Right forelimb (tissue), 1 donor: Measurements from ENCODE around the gene SRPRB.

Experiments
- DNase-seq: peaks from one replicate; pipeline ENCODE4 v3.0.0-alpha.2; 2018

The SRPRB gene

DNA sequence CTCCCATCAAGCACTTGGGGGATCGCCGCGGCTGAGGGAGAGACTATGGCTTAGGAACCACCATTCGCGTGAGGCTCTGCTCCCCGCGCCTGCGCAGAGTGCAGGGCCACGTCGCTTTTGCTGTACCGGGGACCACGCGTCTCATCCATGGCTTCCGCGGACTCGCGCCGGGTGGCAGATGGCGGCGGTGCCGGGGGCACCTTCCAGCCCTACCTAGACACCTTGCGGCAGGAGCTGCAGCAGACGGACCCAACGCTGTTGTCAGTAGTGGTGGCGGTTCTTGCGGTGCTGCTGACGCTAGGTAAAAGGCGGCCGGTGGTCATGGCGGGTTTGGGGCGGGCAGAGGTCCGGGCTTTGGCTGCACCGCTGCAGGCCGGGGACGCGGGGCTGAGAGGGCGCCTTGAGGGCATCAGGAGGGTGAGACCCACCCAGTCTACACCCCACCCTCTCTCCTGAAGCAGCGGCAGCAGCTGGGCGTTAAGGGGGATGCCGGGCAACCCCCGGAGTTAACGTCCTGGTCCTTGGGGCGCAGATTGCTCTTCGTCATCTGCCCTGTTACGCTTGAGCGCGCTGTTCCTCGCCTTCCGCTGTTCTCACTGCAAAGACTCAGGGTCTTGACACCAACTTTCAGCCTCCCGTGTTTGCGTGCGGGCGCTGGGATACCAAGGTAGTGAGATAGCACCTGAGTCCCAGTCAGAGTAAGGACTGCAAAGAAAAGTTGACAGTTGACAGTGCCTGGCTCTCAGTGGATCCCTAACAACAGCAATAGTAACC lies at the start of gene SRPRB:
TSS of gene SRPRB (plus strand) at position 114 of the 774 bp plus-strand sequence. CDS start at position 148, 34 bp downstream.
- DNase-seq, result peak; percentile 94

- DNase-seq, result no peak
Observed at GRCh38 chr3:133756716-133757694, 48.6 kb upstream of the SRPRB start.

DNA sequence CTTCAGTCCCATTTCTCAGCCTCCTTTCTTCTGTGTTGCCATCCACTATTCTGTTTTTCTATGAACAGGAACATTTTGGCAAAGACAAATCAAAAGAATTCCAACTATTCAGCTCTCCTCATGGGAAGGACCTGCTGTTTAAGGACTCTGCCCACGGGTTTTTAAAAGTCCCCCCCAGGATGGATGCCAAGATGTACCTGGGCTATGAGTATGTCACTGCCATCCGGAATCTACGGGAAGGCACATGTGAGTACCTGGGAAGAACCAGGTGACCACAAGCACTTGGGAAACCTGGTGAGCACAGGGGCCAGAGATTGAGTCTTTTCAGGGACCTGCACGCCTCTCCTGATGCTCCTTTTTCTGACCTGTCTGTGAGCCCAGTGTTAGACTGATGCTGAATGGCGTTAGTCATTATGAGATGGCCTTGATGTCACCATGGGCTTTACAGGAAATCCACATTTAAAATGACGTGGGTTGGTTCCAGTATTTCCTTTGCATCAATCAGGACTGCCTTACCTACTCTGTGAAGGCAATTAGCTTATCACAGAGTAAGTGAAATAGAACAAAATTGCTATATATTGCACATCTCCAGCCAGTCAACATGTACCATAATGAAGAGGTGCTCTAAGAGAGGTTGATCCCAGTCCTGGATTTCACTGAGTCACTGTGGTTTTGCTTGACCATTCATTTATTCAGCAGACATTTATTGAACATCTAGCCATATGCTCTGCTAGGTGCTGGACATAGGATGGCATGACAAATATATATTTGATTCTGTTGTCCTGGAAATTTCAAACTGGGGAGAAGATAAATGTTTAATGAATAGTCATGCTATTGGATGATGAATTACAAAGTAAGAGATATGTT lies 47.7 kb upstream of the SRPRB start:
- DNase-seq, result no peak

GRCh38 chr3:133758568-133758928 lies 47.1 kb upstream of the SRPRB start:
- DNase-seq, result no peak

DNA sequence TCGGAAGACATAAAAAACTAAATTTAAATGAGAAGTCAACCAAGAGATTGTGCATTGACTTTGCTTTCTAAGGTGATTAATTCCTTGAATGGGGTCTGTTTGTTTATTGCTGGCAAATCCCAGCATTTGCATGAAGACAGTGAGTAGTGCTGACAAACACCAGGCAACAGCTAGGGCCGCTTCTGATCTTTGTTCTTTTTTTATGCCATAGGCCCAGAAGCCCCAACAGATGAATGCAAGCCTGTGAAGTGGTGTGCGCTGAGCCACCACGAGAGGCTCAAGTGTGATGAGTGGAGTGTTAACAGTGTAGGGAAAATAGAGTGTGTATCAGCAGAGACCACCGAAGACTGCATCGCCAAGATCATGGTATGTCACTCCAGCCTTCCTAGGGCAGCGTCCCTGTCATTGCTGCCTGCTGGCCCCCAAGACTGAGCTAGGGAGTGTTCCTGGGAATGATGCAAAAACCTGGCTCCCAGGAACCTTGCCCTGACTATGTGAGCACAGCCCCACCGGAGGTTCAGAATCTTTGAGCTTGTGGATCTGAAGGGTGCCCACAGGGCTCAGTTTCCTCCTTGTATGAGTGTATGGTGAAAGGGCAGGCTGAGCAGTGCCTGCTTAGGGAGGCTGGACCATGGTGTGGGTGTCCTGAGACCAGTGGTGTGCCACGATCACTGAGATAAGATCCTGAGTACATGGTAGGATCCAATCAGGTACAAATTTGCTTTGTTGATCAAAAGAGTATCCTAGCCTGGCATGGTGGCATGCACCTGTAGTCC lies 46.5 kb upstream of the SRPRB start:
- no peak for DNase-seq

DNA sequence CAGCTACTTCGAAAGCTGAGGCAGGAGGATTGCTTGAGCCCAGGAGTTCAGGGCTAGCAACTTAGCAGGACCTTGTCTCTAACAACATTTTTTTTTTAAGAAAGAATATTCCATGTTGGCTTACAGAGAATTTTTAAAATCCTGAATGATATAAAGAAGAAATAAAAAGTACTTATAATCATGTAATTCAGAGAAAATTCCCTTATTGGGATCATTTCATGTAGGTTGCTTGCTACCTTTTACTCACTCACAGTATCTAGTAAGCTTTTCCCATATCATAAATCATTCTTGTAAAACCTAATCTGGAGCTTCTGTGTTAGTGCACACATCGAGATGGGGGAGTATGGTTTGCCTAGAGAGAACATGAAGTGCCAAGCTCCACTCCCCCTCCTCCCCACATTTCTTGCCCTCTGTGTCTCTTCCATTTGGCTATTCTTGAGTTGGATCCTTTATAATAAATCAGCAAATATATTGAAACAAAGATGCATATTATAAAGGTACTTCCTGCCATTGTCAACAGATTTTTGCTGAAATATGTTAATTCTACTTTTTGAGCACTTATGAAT lies 45.8 kb upstream of the SRPRB start:
- no peak for DNase-seq

DNA sequence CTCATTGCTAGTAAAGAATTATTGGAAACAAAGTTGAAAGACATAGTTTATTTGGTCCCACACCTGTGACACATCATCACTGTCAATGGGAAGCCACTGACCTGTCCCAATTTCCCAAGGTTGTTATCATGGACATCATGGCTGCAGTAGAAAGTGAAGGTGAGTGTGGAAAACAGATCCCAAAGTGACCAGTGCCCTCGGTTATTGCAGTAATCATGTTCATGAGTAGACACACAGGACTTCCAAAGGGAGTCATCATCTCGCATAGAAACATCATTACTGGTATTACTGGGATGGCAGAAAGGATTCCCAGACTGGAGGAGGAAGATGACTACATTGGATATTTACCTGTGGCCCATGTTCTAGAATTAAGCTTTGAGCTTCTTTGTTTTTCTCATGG lies 44.7 kb upstream of the SRPRB start:
- DNase-seq, result no peak

- DNase-seq, result no peak
Observed at GRCh38 chr3:133761605-133762484, 43.8 kb upstream of the SRPRB start.

- no peak for DNase-seq
Observed at GRCh38 chr3:133762539-133762938, 43.1 kb upstream of the SRPRB start.

DNA sequence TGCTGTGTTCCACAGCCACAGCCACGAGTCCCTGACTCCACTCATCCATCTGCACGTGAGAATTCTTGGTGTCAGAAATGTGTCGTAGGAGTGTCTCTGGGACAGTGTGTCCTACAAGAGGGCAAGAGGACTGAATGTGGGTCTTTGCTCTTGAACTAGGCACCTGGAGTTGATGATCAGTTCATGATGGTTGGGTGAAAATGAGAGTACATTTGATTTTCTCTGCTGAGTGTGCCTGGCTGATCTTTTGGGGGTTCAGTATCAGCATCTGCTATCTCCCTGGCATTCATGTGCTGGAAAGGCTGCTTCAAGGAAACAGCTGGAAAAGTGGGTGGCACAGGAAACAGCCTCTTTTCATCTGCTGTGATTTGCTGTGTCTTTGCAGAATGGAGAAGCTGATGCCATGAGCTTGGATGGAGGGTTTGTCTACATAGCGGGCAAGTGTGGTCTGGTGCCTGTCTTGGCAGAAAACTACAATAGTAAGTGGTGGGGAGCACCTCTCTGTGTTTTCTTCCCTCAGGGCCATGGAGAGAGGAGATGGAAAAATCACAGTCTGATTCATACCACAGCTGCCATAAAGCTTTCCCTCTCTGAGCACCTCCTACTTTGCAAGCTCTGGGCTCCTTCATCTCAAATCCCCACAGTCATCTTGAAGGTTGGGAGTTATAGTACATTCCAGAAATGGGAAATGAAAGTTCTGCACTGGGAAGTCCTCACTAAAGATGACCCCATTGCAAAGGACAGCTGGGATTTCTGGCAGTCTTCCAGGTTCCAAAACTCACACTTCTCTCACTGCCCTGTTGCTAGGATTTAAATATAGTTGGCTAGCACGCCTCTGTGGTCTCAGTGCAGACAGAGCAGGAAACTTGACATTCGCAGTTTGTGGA lies 41.6 kb upstream of the SRPRB start:
- DNase-seq, result peak; percentile 83

- no peak for DNase-seq
Observed at GRCh38 chr3:133765256-133765655, 40.4 kb upstream of the SRPRB start.

DNA sequence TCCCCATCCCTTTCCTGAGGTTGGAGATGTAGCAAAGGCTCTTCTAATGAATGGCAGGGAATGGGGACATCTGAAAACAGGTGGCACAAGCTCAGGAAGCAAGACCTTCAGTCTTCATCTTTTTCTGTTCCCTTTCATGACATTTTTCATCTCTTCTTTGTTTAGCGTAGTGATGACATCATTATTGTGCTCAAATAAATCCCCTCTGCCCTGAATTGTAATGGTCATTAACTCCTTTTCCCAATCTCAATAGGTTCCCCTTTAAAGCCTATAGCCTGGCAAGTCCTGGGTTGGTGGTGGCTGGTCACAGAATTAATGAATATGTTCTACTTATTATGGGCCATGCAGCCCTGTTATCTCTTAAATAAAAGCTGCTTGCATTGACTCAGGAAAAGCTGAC lies 38.0 kb upstream of the SRPRB start:
- no peak for DNase-seq

GRCh38 chr3:133769536-133769935 lies 36.1 kb upstream of the SRPRB start:
- no peak for DNase-seq

DNA sequence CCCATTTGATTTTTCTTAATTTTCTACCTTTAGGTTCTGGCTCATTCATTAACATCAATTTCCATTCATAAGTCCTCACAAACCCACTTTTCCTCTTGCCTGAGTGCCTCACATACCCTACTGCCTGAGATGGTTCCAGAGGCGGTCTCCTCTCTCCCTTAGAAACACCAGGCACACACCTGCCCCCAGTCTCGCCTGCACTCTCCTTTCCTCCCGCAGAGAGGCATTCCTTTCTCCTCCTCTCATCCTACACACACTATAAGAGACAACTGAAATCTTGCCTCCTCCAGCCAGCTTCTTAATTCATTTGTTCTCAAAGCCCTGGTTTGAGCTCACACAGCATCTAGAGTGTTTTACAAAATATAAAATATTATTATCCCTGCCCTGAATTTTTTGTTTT lies 31.9 kb upstream of the SRPRB start:
- DNase-seq, result no peak

- no peak for DNase-seq
Observed at GRCh38 chr3:133775309-133775708, 30.3 kb upstream of the SRPRB start.

DNA sequence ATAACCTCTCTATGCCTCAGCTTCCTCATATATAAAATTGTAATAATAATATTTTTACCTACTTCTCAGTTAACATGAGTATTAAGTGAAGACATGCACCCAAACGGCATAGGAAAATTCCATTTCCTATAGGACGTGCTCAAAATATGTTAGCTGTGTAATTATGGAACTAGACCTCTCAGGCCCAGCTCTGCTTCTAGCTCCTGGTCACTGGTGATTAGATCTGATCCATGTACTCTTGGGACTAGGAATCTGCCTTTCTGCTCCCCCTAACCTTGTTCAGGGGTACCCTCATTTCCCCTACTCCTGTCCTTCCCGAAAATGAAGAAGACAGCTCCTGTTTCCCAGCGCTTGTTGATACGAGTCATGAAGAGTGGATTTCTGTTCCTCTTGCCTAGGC lies 29.8 kb upstream of the SRPRB start:
- DNase-seq, result no peak

DNA sequence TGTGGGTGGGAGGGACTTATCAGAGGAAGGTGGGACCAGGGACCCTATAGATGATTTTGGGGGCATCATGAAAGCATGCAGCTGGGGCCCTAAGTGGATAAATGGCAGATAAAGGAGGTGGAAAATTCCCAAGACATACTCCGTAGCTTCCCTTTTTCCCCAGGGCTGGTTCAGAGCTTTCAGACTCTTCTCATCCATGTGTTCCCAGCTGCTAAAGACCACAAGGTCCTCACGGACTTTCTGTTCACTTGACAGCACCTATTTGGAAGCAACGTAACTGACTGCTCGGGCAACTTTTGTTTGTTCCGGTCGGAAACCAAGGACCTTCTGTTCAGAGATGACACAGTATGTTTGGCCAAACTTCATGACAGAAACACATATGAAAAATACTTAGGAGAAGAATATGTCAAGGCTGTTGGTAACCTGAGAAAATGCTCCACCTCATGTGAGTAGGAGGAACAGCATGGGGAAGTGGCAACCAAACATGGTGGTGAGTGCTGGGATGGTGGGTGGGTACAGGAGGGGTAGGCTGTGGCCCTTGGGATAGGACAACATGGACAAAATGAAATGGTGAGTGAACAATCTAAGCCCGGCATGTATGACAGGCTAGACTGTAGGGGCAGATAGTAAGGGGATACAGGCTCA lies 28.7 kb upstream of the SRPRB start:
- DNase-seq, result no peak

- DNase-seq, result no peak
Observed at GRCh38 chr3:133777807-133778568, 27.6 kb upstream of the SRPRB start.
